AG04449 (cell line): ENCODE results near the gene SEC14L1.

ENCODE experiments used
- CTCF ChIA-PET: fragments of 350-600 bp; formaldehyde crosslinking; extraction: SDS; loops from one replicate; lab custom pipeline; 2021; ENCODE audit warnings: antibody characterized with exemption; lab: Yijun Ruan, JAX
- POLR2A ChIA-PET: fragments of 400-600, 350-600 bp; formaldehyde crosslinking; extraction: SDS; loops from one replicate; lab custom pipeline; 2020; ENCODE audit warnings: antibody characterized with exemption, inconsistent platforms; lab: Yijun Ruan, JAX
- DNase-seq: peaks from one replicate; pipeline ENCODE4 v3.0.0-alpha.2; 2010; ENCODE audit warnings: low read depth, low spot score
- H3K4me3 ChIP-seq: 2 replicates; pipeline ENCODE4 v1.5.1; 2011; ENCODE audit warnings: low read depth, mild to moderate bottlenecking, control low read depth, low read length
- TF ChIP-seq, protein P1 (sequence below): IDR thresholded peaks from one replicate; pipeline ENCODE4 v1.5.1; 2011; ENCODE audit warnings: mild to moderate bottlenecking, moderate library complexity, low read length, control low read depth, inconsistent platforms; ENCODE audit not compliant: insufficient read depth; ENCODE audit errors: missing control alignments

Gene SEC14L1

DNA sequence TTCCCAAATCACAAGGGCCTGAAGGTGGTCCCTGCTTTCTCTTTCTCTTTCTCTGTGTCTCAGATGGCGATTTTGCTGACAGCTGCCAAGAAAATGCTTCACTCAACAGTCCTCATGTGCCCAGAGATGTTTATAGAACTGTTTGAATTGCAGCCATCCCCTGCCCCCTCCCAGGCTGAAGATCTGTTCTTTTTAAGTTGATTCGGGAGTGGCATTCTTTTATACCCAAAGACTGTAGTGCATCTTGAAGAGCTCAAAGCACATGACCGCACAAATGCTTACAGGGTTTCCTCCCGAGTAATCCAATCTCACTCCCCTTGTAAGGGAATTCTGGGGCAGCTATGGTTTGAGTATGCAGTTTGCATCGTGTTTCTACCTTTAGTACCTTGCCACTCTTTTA lies 75.7 kb downstream of the SEC14L1 start:
- no peak for DNase-seq
- TF ChIP-seq, protein P1, sequence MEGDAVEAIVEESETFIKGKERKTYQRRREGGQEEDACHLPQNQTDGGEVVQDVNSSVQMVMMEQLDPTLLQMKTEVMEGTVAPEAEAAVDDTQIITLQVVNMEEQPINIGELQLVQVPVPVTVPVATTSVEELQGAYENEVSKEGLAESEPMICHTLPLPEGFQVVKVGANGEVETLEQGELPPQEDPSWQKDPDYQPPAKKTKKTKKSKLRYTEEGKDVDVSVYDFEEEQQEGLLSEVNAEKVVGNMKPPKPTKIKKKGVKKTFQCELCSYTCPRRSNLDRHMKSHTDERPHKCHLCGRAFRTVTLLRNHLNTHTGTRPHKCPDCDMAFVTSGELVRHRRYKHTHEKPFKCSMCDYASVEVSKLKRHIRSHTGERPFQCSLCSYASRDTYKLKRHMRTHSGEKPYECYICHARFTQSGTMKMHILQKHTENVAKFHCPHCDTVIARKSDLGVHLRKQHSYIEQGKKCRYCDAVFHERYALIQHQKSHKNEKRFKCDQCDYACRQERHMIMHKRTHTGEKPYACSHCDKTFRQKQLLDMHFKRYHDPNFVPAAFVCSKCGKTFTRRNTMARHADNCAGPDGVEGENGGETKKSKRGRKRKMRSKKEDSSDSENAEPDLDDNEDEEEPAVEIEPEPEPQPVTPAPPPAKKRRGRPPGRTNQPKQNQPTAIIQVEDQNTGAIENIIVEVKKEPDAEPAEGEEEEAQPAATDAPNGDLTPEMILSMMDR: no peak
- CTCF ChIA-PET: interaction anchor here (1.0 to 1.5 kb wide), 2 partner anchors 128 to 130 kb away, joined by 3 to 7 read pairs; no protein-coding TSS in a partner anchor
- no peak overlapping the region for H3K4me3 ChIP-seq
- POLR2A ChIA-PET: interaction anchor here (0.6 kb wide), 1 partner anchor 10 kb away, joined by 3 read pairs; no protein-coding TSS in a partner anchor

GRCh38 chr17:77217123-77217522 lies 76.4 kb downstream of the SEC14L1 start:
- ChIA-PET CTCF (interaction anchor here (1.0 to 1.5 kb wide), 2 partner anchors 129 to 130 kb away, joined by 3 to 7 read pairs; no protein-coding TSS in a partner anchor), POLR2A (no interaction called here)
- TF ChIP-seq, protein P1: no peak
- no peak for DNase-seq
- no peak overlapping the region for H3K4me3 ChIP-seq

DNA sequence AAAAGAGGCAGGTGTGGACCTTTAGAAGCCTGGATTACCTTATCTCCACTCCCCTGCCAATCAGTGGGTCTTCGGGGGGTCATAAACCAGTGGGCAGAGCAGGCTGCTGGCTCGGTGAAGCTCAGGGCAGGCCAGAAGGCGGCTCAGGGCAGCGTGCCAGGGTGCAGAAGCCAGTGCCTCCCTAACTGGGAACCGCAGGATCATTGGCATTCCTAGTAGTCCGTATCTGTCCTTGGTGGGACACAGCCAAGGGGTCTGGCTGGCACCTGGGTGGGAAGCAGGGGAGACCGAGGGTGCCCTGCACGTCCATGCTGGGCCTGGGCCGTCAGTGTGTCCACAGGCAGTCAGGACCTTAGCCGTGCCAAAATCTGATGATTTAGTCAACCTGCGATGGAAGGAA lies 76.8 kb downstream of the SEC14L1 start:
- DNase-seq: no peak
- TF ChIP-seq, protein P1: no peak
- POLR2A ChIA-PET: no interaction called here
- CTCF ChIA-PET: interaction anchor here (1.0 to 1.5 kb wide), 2 partner anchors 129 to 131 kb away, joined by 3 to 7 read pairs; no protein-coding TSS in a partner anchor
- H3K4me3 ChIP-seq: no peak overlapping the region

GRCh38 chr17:77218902-77219301 lies 78.1 kb downstream of the SEC14L1 start:
- H3K4me3 ChIP-seq: no peak overlapping the region
- ChIA-PET CTCF (no interaction called here), POLR2A (no interaction called here)
- no peak for DNase-seq
- TF ChIP-seq, protein P1: no peak

- CTCF ChIA-PET: no interaction called here
- DNase-seq: no peak
- TF ChIP-seq, protein P1: no peak
- H3K4me3 ChIP-seq: no peak overlapping the region
- POLR2A ChIA-PET: no interaction called here
Measured at GRCh38 chr17:77222356-77222755, 81.6 kb downstream of the SEC14L1 start.

DNA sequence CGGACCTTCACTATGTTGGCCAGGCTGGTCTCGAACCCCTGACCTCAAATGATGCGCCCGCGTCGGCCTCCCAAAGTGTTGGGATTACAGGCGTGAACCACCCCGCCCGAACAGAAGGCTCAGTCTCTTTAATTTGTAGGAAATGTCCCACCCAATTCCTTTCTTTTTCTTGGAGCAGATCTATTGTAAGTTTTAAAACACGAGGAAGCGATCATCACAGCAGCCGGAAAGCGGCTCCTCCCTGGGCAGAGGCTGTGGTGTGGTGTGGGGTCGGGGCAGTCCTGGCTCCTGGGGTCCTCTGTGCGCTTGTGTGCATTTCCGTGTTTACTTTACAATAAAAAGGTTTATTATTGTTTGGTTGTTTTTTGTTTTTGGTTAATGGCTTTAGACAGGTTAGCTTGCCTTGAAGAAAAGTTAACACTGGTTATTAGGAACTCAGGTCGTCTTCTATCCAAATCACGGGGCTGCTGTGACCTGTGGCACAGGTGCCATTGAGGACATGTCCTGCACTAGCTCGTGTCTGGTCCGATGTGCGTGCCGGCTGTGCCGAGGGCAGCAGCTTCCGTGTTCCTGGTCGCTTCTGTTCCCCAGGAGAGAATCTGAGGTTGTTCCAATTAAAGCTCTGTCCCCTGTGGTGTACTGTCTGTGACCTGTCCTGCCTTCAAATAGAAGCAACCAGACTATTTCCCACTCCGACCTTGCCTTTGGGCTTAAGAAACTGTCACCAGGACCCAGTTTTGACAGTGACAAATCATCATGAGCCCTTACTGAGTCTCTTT lies 83.1 kb downstream of the SEC14L1 start:
- TF ChIP-seq, protein P1: no peak
- CTCF ChIA-PET: interaction anchor here (0.9 to 1.3 kb wide), 2 partner anchors 10 to 98 kb away, joined by 3 to 4 read pairs; no protein-coding TSS in a partner anchor
- no peak for DNase-seq
- POLR2A ChIA-PET: interaction anchor here (1.6 kb wide), 1 partner anchor 12 kb away, joined by 3 read pairs; no protein-coding TSS in a partner anchor
- no peak overlapping the region for H3K4me3 ChIP-seq
